GM23338 (cell line): Measurements from ENCODE around the gene GPR4. TPM values are rescaled to one million over a fixed set of nuclear protein-coding genes. Genes with fewer than 3 reads are reported as not detected.

Experiments used
- ATAC-seq: fragments of 200-7000 bp; cut with Tn5 transposase; 3 replicates; pipeline ENCODE4 v1.9.1; 2020
- DNase-seq: peaks from one replicate; pipeline ENCODE4 v3.0.0-alpha.2; 2015; ENCODE audit warnings: low spot score
- H2AFZ ChIP-seq: fragments of 200-600 bp; sonication (generic); 2 replicates; pipeline ENCODE4 v1.8.0; 2016; ENCODE audit warnings: antibody characterized with exemption, mild to moderate bottlenecking, moderate library complexity
- H3F3A ChIP-seq: fragments of 200-600 bp; sonication (generic); replicated peaks from 2 replicates; pipeline ENCODE4 v1.8.0; 2017; ENCODE audit warnings: antibody characterized with exemption, mixed run types, low read depth
- H3K27ac ChIP-seq: fragments of 200-600 bp; sonication (generic); 2 replicates; pipeline ENCODE4 v1.6.1; 2016; ENCODE audit warnings: low read depth
- H3K27me3 ChIP-seq: fragments of 200-600 bp; sonication (generic); 2 replicates; pipeline ENCODE4 v1.8.0; 2016; ENCODE audit warnings: mild to moderate bottlenecking, mixed run types, moderate library complexity; ENCODE audit not compliant: insufficient read depth
- H3K36me3 ChIP-seq: fragments of 200-600 bp; sonication (generic); 2 replicates; pipeline ENCODE4 v1.8.0; 2016; ENCODE audit warnings: mild to moderate bottlenecking; ENCODE audit not compliant: insufficient read depth
- H3K4me1 ChIP-seq: fragments of 200-600 bp; sonication (generic); 2 replicates; pipeline ENCODE4 v1.8.0; 2016; ENCODE audit warnings: mild to moderate bottlenecking, moderate library complexity; ENCODE audit not compliant: insufficient read depth
- H3K4me2 ChIP-seq: fragments of 200-600 bp; sonication (generic); 2 replicates; pipeline ENCODE4 v1.7.1; 2017; ENCODE audit warnings: mixed run types
- H3K4me3 ChIP-seq: fragments of 200-600 bp; sonication (generic); 2 replicates; pipeline ENCODE4 v1.6.1; 2016; ENCODE audit warnings: mixed run types
- H3K79me2 ChIP-seq: fragments of 200-600 bp; sonication (generic); replicated peaks from 2 replicates; pipeline ENCODE4 v1.8.0; 2017; ENCODE audit warnings: mild to moderate bottlenecking; ENCODE audit not compliant: insufficient read depth
- H3K9me2 ChIP-seq: fragments of 200-600 bp; sonication (generic); 2 replicates; pipeline ENCODE4 v1.8.0; 2017; ENCODE audit not compliant: insufficient read depth
- H4K20me1 ChIP-seq: fragments of 200-600 bp; sonication (generic); replicated peaks from 2 replicates; pipeline ENCODE4 v1.8.0; 2017; ENCODE audit warnings: mild to moderate bottlenecking; ENCODE audit not compliant: insufficient read depth
- H3K27ac Mint-ChIP-seq: 2 replicates; pipeline ENCODE4 v1.8.0; 2020; ENCODE audit warnings: inconsistent platforms, mild to moderate bottlenecking, moderate library complexity, mixed read lengths
- H3K27me3 Mint-ChIP-seq: 3 replicates; pipeline ENCODE4 v1.8.0; 2022; ENCODE audit warnings: low read depth, mild to moderate bottlenecking, moderate library complexity, mixed read lengths, inconsistent platforms; ENCODE audit not compliant: insufficient read depth, poor library complexity
- H3K36me3 Mint-ChIP-seq: 3 replicates; pipeline ENCODE4 v1.8.0; 2021; ENCODE audit warnings: low read depth, mild to moderate bottlenecking, inconsistent platforms, moderate library complexity, mixed read lengths
- H3K4me1 Mint-ChIP-seq: 3 replicates; pipeline ENCODE4 v1.8.0; 2020; ENCODE audit warnings: mild to moderate bottlenecking, inconsistent platforms, mixed read lengths
- H3K4me3 Mint-ChIP-seq: 3 replicates; pipeline ENCODE4 v1.8.0; 2021; ENCODE audit warnings: moderate library complexity, mild to moderate bottlenecking, inconsistent platforms, mixed read lengths
- H3K9me3 Mint-ChIP-seq: 3 replicates; pipeline ENCODE4 v1.8.0; 2020; ENCODE audit warnings: moderate library complexity, mild to moderate bottlenecking, inconsistent platforms, mixed read lengths
- CREB1 ChIP-seq: fragments of 250-450 bp; sonication (Bioruptor Pico); IDR thresholded peaks from 2 replicates; pipeline ENCODE4 v1.5.0; 2020; ENCODE audit warnings: low read depth, mild to moderate bottlenecking, moderate library complexity
- ETS1 ChIP-seq: IDR thresholded peaks from 2 replicates; pipeline ENCODE4 v1.6.1; 2016; ENCODE audit warnings: antibody characterized with exemption
- EZH2 ChIP-seq: fragments of 200-600 bp; sonication (generic); IDR thresholded peaks from one replicate; pipeline ENCODE4 v1.8.0; 2017; ENCODE audit warnings: antibody characterized with exemption, mild to moderate bottlenecking, low read depth; ENCODE audit not compliant: unreplicated experiment
- EZH2phosphoT487 ChIP-seq: fragments of 200-600 bp; sonication (generic); IDR thresholded peaks from one replicate; pipeline ENCODE4 v1.8.1; 2018; ENCODE audit warnings: antibody characterized with exemption; ENCODE audit not compliant: unreplicated experiment
- JUNB ChIP-seq: IDR thresholded peaks from one replicate; pipeline ENCODE4 v1.6.1; 2016; ENCODE audit warnings: antibody characterized with exemption; ENCODE audit not compliant: unreplicated experiment
- POLR2AphosphoS5 ChIP-seq: IDR thresholded peaks from 2 replicates; pipeline ENCODE4 v1.6.1; 2016; ENCODE audit warnings: antibody characterized with exemption, low read depth
- REST ChIP-seq: IDR thresholded peaks from one replicate; pipeline ENCODE4 v1.6.1; 2018; ENCODE audit warnings: antibody characterized with exemption; ENCODE audit not compliant: unreplicated experiment
- ZNF114 ChIP-seq: fragments of 250-450 bp; sonication (Bioruptor Pico); IDR thresholded peaks from 2 replicates; pipeline ENCODE4 v1.5.0; 2020; ENCODE audit warnings: mild to moderate bottlenecking, moderate library complexity
- ZNF331 ChIP-seq: fragments of 250-450 bp; sonication (Bioruptor Pico); IDR thresholded peaks from 2 replicates; pipeline ENCODE4 v1.5.0; 2020; ENCODE audit warnings: low read depth, mild to moderate bottlenecking, moderate library complexity
- ZNF462 ChIP-seq: fragments of 250-450 bp; sonication (Bioruptor Pico); IDR thresholded peaks from 2 replicates; pipeline ENCODE4 v1.5.0; 2020; ENCODE audit warnings: mild to moderate bottlenecking, moderate library complexity
- polyA plus RNA-seq: library from polyadenylated mRNA; unstranded; fragments of >200 nt; fragmentation: Nextera tagmentation; extraction: Ambion mirVana; gene quantifications from 2 replicates; pipeline ENCODE4 v1.2.1, GENCODE V29; 2016
- total RNA-seq: library from RNA; depleted of rRNA; stranded (reverse); fragments of >200 nt; shearing (Covaris generic); gene quantifications from 2 replicates; pipeline ENCODE4 v1.2.3, GENCODE V29; 2014

Gene GPR4
- total and polyA plus RNA-seq, 2 experiments from 2014 or later = 0.06 to 0.14 TPM

GRCh38 chr19:45577111-45577905 lies 24.7 kb downstream of the GPR4 start:
- Histone ChIP-seq H3K79me2 (peaks cover 35% of the 10 kb centered on the region), H3K36me3 (no peaks in the 10 kb centered on the region), H2AFZ (no peak overlapping the region), H3K27ac (peak overlapping the region; percentile 0; the same call in 1 of the 2 replicates), H3K4me2 (peak overlapping the region; percentile 35), H3K4me3 (no peak overlapping the region), H3K27me3 (no peaks in the 10 kb centered on the region), H4K20me1 (no peaks in the 10 kb centered on the region; the same call in 1 of the 2 replicates), H3K9me2 (no peaks in the 10 kb centered on the region), H3K4me1 (peaks cover 22% of the 10 kb centered on the region), H3F3A (0 out of 2 replicates have a peak, but pooled peaks cover 2% of the 10 kb centered on the region)
- peaks cover 7% of the 10 kb centered on the region; the same call in 1 of the 3 replicates for H3K36me3 Mint-ChIP-seq
- peaks cover 23% of the 10 kb centered on the region for H3K4me1 Mint-ChIP-seq
- no peak for TF ChIP-seq ZNF114
- TF ChIP-seq EZH2 = no peak
- no peak for TF ChIP-seq ETS1
- no peak for TF ChIP-seq ZNF331 (CRISPR knock-in tag)
- TF ChIP-seq JUNB = no peak
- TF ChIP-seq EZH2phosphoT487 = no peak
- no peak for TF ChIP-seq REST
- no peak for TF ChIP-seq CREB1 (CRISPR knock-in tag)
- TF ChIP-seq ZNF462 (CRISPR knock-in tag) = no peak
- TF ChIP-seq POLR2AphosphoS5 = no peak
- H3K9me3 Mint-ChIP-seq = no peaks in the 10 kb centered on the region
- DNase-seq = peak; percentile 54
- peak overlapping the region; percentile 4; the same call in 1 of the 3 replicates for H3K4me3 Mint-ChIP-seq
- H3K27me3 Mint-ChIP-seq = peaks cover 5% of the 10 kb centered on the region
- peak; percentile 84 for ATAC-seq
- H3K27ac Mint-ChIP-seq = peak overlapping the region; percentile 46; the same call in 1 of the 2 replicates
